ENCODE results near the gene NR5A2. TPM values are rescaled to one million over a fixed set of nuclear protein-coding genes. Genes with fewer than 3 reads are reported as not detected.

The NR5A2 gene
- polyA plus RNA-seq, 3 donors, result 0.03 to 0.31 TPM; not detected in 1

GRCh38 chr1:200191993-200192392 is 164.5 kb downstream of the NR5A2 start:
- H3K27me3 ChIP-seq (ENCODE audit: control insufficient read depth in 2 of 2, insufficient read depth in 2 of 2, low read length in 2 of 2), result no peaks in the 10 kb centered on the region
- no peak for DNase-seq
- no CpG with 5 or more reads among the region's 3 CpGs for WGBS (ENCODE audit: insufficient coverage)
- H3K9me3 Mint-ChIP-seq, result peaks cover 0 to 6% (median 2%) of the 10 kb centered on the region in 7 donors
- H3K27ac ChIP-seq (ENCODE audit: low read depth in 1 of 2, low read length in 2 of 2), result no peak overlapping the region
- H3K4me3 ChIP-seq (replicated peaks in 1 of 3; ENCODE audit: low read depth in 2 of 3, low read length in 3 of 3), result no peak overlapping the region
- H3K27ac Mint-ChIP-seq, result no peak overlapping the region
- no peaks in the 10 kb centered on the region for H3K4me1 ChIP-seq (ENCODE audit: control insufficient read depth in 1 of 2, insufficient read depth in 2 of 2, low read length in 2 of 2)
- no peak overlapping the region for H3K4me3 Mint-ChIP-seq
- no peak overlapping the region for H2AFZ ChIP-seq (ENCODE audit: insufficient read depth, low read depth, low read length, poor library complexity, severe bottlenecking)
- TF ChIP-seq, protein P1, sequence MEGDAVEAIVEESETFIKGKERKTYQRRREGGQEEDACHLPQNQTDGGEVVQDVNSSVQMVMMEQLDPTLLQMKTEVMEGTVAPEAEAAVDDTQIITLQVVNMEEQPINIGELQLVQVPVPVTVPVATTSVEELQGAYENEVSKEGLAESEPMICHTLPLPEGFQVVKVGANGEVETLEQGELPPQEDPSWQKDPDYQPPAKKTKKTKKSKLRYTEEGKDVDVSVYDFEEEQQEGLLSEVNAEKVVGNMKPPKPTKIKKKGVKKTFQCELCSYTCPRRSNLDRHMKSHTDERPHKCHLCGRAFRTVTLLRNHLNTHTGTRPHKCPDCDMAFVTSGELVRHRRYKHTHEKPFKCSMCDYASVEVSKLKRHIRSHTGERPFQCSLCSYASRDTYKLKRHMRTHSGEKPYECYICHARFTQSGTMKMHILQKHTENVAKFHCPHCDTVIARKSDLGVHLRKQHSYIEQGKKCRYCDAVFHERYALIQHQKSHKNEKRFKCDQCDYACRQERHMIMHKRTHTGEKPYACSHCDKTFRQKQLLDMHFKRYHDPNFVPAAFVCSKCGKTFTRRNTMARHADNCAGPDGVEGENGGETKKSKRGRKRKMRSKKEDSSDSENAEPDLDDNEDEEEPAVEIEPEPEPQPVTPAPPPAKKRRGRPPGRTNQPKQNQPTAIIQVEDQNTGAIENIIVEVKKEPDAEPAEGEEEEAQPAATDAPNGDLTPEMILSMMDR (IDR thresholded peaks at IDR 0.05), result no peak
- no peaks in the 10 kb centered on the region for H3K9me3 ChIP-seq (replicated peaks in 1 of 2; ENCODE audit: control insufficient read depth in 1 of 2, insufficient read depth in 1 of 2, low read length in 2 of 2)
- no peaks in the 10 kb centered on the region for H3K36me3 ChIP-seq (replicated peaks in 1 of 2; ENCODE audit: control insufficient read depth in 1 of 2, insufficient read depth in 2 of 2, low read length in 2 of 2)
- no peak overlapping the region for H3K9ac ChIP-seq (ENCODE audit: insufficient read depth, low read length, poor library complexity, severe bottlenecking)
- H3K79me2 ChIP-seq (ENCODE audit: insufficient read depth, low read length), result no peaks in the 10 kb centered on the region
- no peaks in the 10 kb centered on the region for H3K36me3 Mint-ChIP-seq
- intact Hi-C loops (cut with micrococcal nuclease), result no loop called here
- H3K27me3 Mint-ChIP-seq (ENCODE audit: low read depth in 3 of 3), result peaks cover 0 to 2% (median 1%) of the 10 kb centered on the region in 3 donors
- H3K4me2 ChIP-seq (replicated peaks; ENCODE audit: extremely low read depth, low read length, poor library complexity, severe bottlenecking), result no peak overlapping the region
- no peaks in the 10 kb centered on the region for H3K4me1 Mint-ChIP-seq
- no peaks in the 10 kb centered on the region for H4K20me1 ChIP-seq (ENCODE audit: insufficient read depth, low read length)

DNA sequence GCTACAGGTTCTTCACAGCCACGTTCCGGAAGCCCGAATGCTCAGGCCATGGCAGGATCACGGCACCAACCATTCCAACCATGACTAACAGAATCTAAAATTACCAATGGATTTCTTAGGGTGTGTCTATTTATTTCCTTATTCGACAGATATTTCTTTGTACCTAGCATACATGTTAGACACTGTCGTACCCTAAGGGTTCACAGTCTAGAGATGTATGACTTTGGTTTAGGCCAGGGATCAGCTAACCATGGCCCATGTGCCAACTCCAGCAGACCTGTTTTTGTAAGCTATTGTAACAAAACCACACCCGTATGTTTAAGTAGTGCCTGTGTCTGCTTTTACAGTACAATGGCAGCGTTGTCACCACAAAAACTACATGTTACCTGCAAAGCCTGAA is 167.0 kb downstream of the NR5A2 start:
- no peaks in the 10 kb centered on the region for H4K20me1 ChIP-seq (ENCODE audit: insufficient read depth, low read length)
- no peak overlapping the region for H3K4me3 ChIP-seq (replicated peaks in 1 of 3; ENCODE audit: low read depth in 2 of 3, low read length in 3 of 3)
- H3K27ac ChIP-seq (ENCODE audit: low read depth in 1 of 2, low read length in 2 of 2), result no peak overlapping the region
- intact Hi-C loops (cut with micrococcal nuclease), result no loop called here
- Mint-ChIP-seq H3K27ac (no peak overlapping the region), H3K9me3 (peaks cover 0 to 3% (median 0%) of the 10 kb centered on the region in 7 donors), H3K27me3 (ENCODE audit: low read depth in 3 of 3) (peaks cover 0 to 2% (median 1%) of the 10 kb centered on the region in 3 donors), H3K4me3 (no peak overlapping the region), H3K36me3 (no peaks in the 10 kb centered on the region), H3K4me1 (no peaks in the 10 kb centered on the region)
- no peak overlapping the region for H3K9ac ChIP-seq (ENCODE audit: insufficient read depth, low read length, poor library complexity, severe bottlenecking)
- TF ChIP-seq, protein P1 (IDR thresholded peaks at IDR 0.05), result no peak
- no peaks in the 10 kb centered on the region for H3K4me1 ChIP-seq (ENCODE audit: control insufficient read depth in 1 of 2, insufficient read depth in 2 of 2, low read length in 2 of 2)
- DNase-seq, result no peak
- H3K9me3 ChIP-seq (replicated peaks in 1 of 2; ENCODE audit: control insufficient read depth in 1 of 2, insufficient read depth in 1 of 2, low read length in 2 of 2), result no peaks in the 10 kb centered on the region
- H2AFZ ChIP-seq (ENCODE audit: insufficient read depth, low read depth, low read length, poor library complexity, severe bottlenecking), result no peak overlapping the region
- no peaks in the 10 kb centered on the region for H3K36me3 ChIP-seq (replicated peaks in 1 of 2; ENCODE audit: control insufficient read depth in 1 of 2, insufficient read depth in 2 of 2, low read length in 2 of 2)
- 100% methylated on average over 1 of the region's 8 CpGs for WGBS (ENCODE audit: insufficient coverage)
- H3K27me3 ChIP-seq (ENCODE audit: control insufficient read depth in 2 of 2, insufficient read depth in 2 of 2, low read length in 2 of 2), result no peaks in the 10 kb centered on the region
- no peaks in the 10 kb centered on the region for H3K79me2 ChIP-seq (ENCODE audit: insufficient read depth, low read length)
- no peak overlapping the region for H3K4me2 ChIP-seq (replicated peaks; ENCODE audit: extremely low read depth, low read length, poor library complexity, severe bottlenecking)
